Ecto neural progenitor cell (in vitro differentiated cells): Measurements from ENCODE around the gene USH1G.
"Not testable (repeated sequence)": the region's sequence is repeated elsewhere in the genome, so short reads cannot be mapped to it uniquely, and the experiment has no call there.

ENCODE experiments used
- DNase-seq: peaks from one replicate; pipeline ENCODE4 v3.0.0-alpha.2; 2018; ENCODE audit warnings: low spot score

Gene USH1G

GRCh38 chr17:74922694-74923537 lies at the start of gene USH1G:
Gene USH1G (minus strand): TSS chr17:74923255. CDS start chr17:74923073, 182 bp downstream.
- peak; percentile 66 for DNase-seq

GRCh38 chr17:74972107-74972972 lies 49.3 kb upstream of the USH1G start, which contains the start of gene HID1:
Gene HID1 (minus strand): TSS chr17:74972759. CDS start chr17:74972656, 103 bp downstream.
- peak; percentile 94 for DNase-seq

GRCh38 chr17:74971842-74972106 lies 48.7 kb upstream of the USH1G start:
- DNase-seq = no peak

GRCh38 chr17:74971069-74971841 lies 48.2 kb upstream of the USH1G start:
- DNase-seq = peak; percentile 45

GRCh38 chr17:74970395-74970794 lies 47.3 kb upstream of the USH1G start:
- peak; percentile 42 for DNase-seq

GRCh38 chr17:74969501-74969900 lies 46.4 kb upstream of the USH1G start:
- DNase-seq = not testable (repeated sequence)

GRCh38 chr17:74968361-74968780 lies 45.3 kb upstream of the USH1G start:
- DNase-seq = peak; percentile 43

- peak; percentile 42 for DNase-seq
Measured at GRCh38 chr17:74964988-74965622, 42.0 kb upstream of the USH1G start.

GRCh38 chr17:74964246-74964761 lies 41.2 kb upstream of the USH1G start:
- peak; percentile 45 for DNase-seq

GRCh38 chr17:74963656-74964055 lies 40.6 kb upstream of the USH1G start:
- DNase-seq = peak; percentile 58

GRCh38 chr17:74962622-74963394 lies 39.8 kb upstream of the USH1G start:
- peak; percentile 52 for DNase-seq

- peak; percentile 94 for DNase-seq
Measured at GRCh38 chr17:74961657-74962350, 38.7 kb upstream of the USH1G start.

GRCh38 chr17:74960570-74961342 lies 37.7 kb upstream of the USH1G start:
- DNase-seq = peak; percentile 86

- DNase-seq = peak; percentile 53
Measured at GRCh38 chr17:74959826-74960515, 36.9 kb upstream of the USH1G start.

GRCh38 chr17:74957935-74958740 lies 35.1 kb upstream of the USH1G start:
- peak; percentile 94 for DNase-seq

GRCh38 chr17:74956093-74956492 lies 33.0 kb upstream of the USH1G start:
- DNase-seq = no peak

GRCh38 chr17:74954665-74955421 lies 31.8 kb upstream of the USH1G start:
- no peak for DNase-seq
